Body of pancreas (tissue), 4 donors: ENCODE data around the gene TGM3. TPM values are rescaled to one million over a fixed set of nuclear protein-coding genes. Genes with fewer than 3 reads are reported as not detected.
A peak's percentile ranks its signal among the peaks of the same experiment; 100 is the strongest.

Experiments
- ATAC-seq: fragments of 150-250 bp; one replicate; pipeline ENCODE4 v1.9.1; 2016
- DNase-seq, 4 donors: peaks; one replicate each; pipeline ENCODE4 v3.0.0-alpha.2; 2019
- H3K27ac ChIP-seq, 4 donors: fragments of 200-600 bp; sonication (generic); 1 replicate in 3 of 4; 2 replicates in 1 of 4; pipeline versions ENCODE4 v1.5.1 to v1.6.1; 2016 to 2019; ENCODE audit warnings: mild to moderate bottlenecking in 1 of 4, mixed read lengths in 1 of 4, moderate library complexity in 1 of 4
- H3K27me3 ChIP-seq, 2 donors: fragments of 200-600 bp; sonication (generic); one replicate each; pipeline ENCODE4 v1.6.0; 2016; ENCODE audit warnings: mild to moderate bottlenecking in 1 of 2
- H3K36me3 ChIP-seq, 2 donors: fragments of 200-600 bp; sonication (generic); replicated peaks in 1 of 2; 2 replicates each; pipeline ENCODE4 v1.5.1; 2016; ENCODE audit warnings: low read depth in 2 of 2; ENCODE audit not compliant: insufficient read depth in 1 of 2
- H3K4me1 ChIP-seq: fragments of 200-600 bp; sonication (generic); one replicate; pipeline ENCODE4 v1.6.0; 2016
- H3K4me3 ChIP-seq, 2 donors: fragments of 200-600 bp; sonication (generic); 1 replicate in 1 of 2; 2 replicates in 1 of 2; pipeline ENCODE4 v1.5.1; 2016 to 2019
- H3K9me3 ChIP-seq, 3 donors: fragments of 200-600 bp; sonication (generic); 1 replicate in 2 of 3; 2 replicates in 1 of 3; pipeline ENCODE4 v1.5.1; 2016
- POLR2A ChIP-seq, 3 donors: fragments of 450-650 bp; IDR thresholded peaks; one replicate each; pipeline ENCODE4 v1.6.1; 2016; ENCODE audit warnings: antibody characterized with exemption in 3 of 3, mild to moderate bottlenecking in 2 of 3
- WGBS, 2 donors: methylation state at CpG; one replicate each; pipeline ENCODE4 v1.1.5; 2017; 5-methylcytosine and 5-hydroxymethylcytosine counted together
- intact Hi-C: fragments of 100-400 bp; cut with DNase I; formaldehyde crosslinking; loops from one replicate; pipeline ENCODE4 v1.15.1; 2023
- total RNA-seq, 2 donors: library from RNA; depleted of rRNA; stranded (reverse); fragments of >200 nt; gene quantifications; one replicate each; pipeline ENCODE4 v1.1.0, GENCODE V29; 2016
- TF ChIP-seq, protein P1 (sequence below), 7 experiments: fragments of 450-650 bp in 4 of 7; fragments of 200-600 bp in 3 of 7; sonication (generic) in 3 of 7; IDR thresholded peaks; one replicate each; pipeline ENCODE4 v1.5.1; 2016 to 2019; ENCODE audit warnings: antibody characterized with exemption in 7 of 7

Gene TGM3
- total RNA-seq, 2 donors from 2014 or later = 0.26 TPM; not detected in 1

- 74 to 75% methylated on average over 3 to 7 of the region's 11 CpGs for WGBS, 2 donors
- Histone ChIP-seq H3K36me3 (no peaks in the 10 kb centered on the region), H3K4me1 (no peaks in the 10 kb centered on the region), H3K27ac (no peak overlapping the region), H3K4me3 (no peak overlapping the region), H3K27me3 (no peaks in the 10 kb centered on the region), H3K9me3 (no peaks in the 10 kb centered on the region)
- DNase-seq (no peak), ATAC-seq (no peak)
- intact Hi-C loops = no loop called here
- no peak for TF ChIP-seq POLR2A (IDR thresholded peaks at IDR 0.05)
- TF ChIP-seq, protein P1, sequence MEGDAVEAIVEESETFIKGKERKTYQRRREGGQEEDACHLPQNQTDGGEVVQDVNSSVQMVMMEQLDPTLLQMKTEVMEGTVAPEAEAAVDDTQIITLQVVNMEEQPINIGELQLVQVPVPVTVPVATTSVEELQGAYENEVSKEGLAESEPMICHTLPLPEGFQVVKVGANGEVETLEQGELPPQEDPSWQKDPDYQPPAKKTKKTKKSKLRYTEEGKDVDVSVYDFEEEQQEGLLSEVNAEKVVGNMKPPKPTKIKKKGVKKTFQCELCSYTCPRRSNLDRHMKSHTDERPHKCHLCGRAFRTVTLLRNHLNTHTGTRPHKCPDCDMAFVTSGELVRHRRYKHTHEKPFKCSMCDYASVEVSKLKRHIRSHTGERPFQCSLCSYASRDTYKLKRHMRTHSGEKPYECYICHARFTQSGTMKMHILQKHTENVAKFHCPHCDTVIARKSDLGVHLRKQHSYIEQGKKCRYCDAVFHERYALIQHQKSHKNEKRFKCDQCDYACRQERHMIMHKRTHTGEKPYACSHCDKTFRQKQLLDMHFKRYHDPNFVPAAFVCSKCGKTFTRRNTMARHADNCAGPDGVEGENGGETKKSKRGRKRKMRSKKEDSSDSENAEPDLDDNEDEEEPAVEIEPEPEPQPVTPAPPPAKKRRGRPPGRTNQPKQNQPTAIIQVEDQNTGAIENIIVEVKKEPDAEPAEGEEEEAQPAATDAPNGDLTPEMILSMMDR (IDR thresholded peaks at IDR 0.05) = no peak
These were observed 44.3 kb downstream of the TGM3 start for GRCh38 chr20:2340136-2340535.

- intact Hi-C loops = no loop called here
- no peaks in the 10 kb centered on the region for H3K36me3 ChIP-seq
- H3K4me1 ChIP-seq = no peaks in the 10 kb centered on the region
- 72 to 77% methylated on average over 6 of the region's 6 CpGs for WGBS, 2 donors
- DNase-seq (no peak), ATAC-seq (no peak)
- no peaks in the 10 kb centered on the region for H3K9me3 ChIP-seq
- H3K27me3 ChIP-seq = no peaks in the 10 kb centered on the region
- no peak overlapping the region for H3K27ac ChIP-seq
- no peak for TF ChIP-seq POLR2A (IDR thresholded peaks at IDR 0.05)
- TF ChIP-seq, protein P1 (IDR thresholded peaks at IDR 0.05) = no peak
- no peak overlapping the region for H3K4me3 ChIP-seq
These were observed 45.0 kb downstream of the TGM3 start for GRCh38 chr20:2340823-2341222.

GRCh38 chr20:2341336-2341735 lies 45.5 kb downstream of the TGM3 start:
- TF ChIP-seq POLR2A (IDR thresholded peaks at IDR 0.05) = no peak
- TF ChIP-seq, protein P1 (IDR thresholded peaks at IDR 0.05) = no peak
- WGBS, 2 donors = 73 to 83% methylated on average over 7 of the region's 7 CpGs
- intact Hi-C loops = no loop called here

DNA sequence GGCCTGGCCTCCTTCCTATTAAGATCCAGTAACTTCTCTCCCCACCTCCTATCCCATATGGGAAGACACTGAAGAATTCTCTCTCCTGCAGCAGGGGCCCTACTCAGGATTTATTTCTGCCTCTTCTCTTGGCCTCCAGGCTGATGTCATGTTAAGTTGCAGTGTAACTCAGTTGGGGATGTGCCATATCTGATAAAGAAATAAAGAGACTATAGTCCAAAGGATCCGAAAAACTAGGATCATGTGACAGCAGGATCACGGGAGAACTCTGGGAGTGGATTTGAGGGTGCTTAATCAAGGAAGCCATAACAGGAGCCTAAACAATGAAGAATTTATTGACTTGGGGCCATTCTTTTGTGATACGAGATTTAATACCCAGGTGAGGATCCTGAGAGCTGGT lies 46.4 kb downstream of the TGM3 start:
- Histone ChIP-seq H3K4me1 (no peaks in the 10 kb centered on the region), H3K4me3 (no peak overlapping the region), H3K9me3 (no peaks in the 10 kb centered on the region), H3K27ac (no peak overlapping the region), H3K36me3 (no peaks in the 10 kb centered on the region), H3K27me3 (no peaks in the 10 kb centered on the region)
- intact Hi-C loops = no loop called here
- TF ChIP-seq POLR2A (IDR thresholded peaks at IDR 0.05) = no peak
- TF ChIP-seq, protein P1 (IDR thresholded peaks at IDR 0.05) = no peak
- ATAC-seq (peak; percentile 58), DNase-seq (no peak)
- 40 to 45% methylated on average over 3 of the region's 3 CpGs for WGBS, 2 donors

More at GRCh38 chr20:2341336-2341735, 45.5 kb downstream of the TGM3 start:
- Histone ChIP-seq H3K27ac (no peak overlapping the region), H3K27me3 (no peaks in the 10 kb centered on the region), H3K4me1 (no peaks in the 10 kb centered on the region), H3K9me3 (no peaks in the 10 kb centered on the region), H3K4me3 (no peak overlapping the region), H3K36me3 (no peaks in the 10 kb centered on the region)
- ATAC-seq = no peak
- DNase-seq = no peak

- Histone ChIP-seq H3K36me3 (no peaks in the 10 kb centered on the region), H3K4me3 (no peak overlapping the region), H3K4me1 (no peaks in the 10 kb centered on the region), H3K27me3 (no peaks in the 10 kb centered on the region), H3K9me3 (no peaks in the 10 kb centered on the region), H3K27ac (no peak overlapping the region)
- ATAC-seq (no peak), DNase-seq (no peak)
- intact Hi-C loops = no loop called here
- 39 to 41% methylated on average over 3 of the region's 3 CpGs for WGBS, 2 donors
- TF ChIP-seq, protein P1 (IDR thresholded peaks at IDR 0.05) = no peak
- no peak for TF ChIP-seq POLR2A (IDR thresholded peaks at IDR 0.05)
These were observed 50.4 kb downstream of the TGM3 start for GRCh38 chr20:2346188-2346587.
